Large intestine (tissue), 3 donors: ENCODE data around the gene APOL4. TPM values are rescaled to one million over a fixed set of nuclear protein-coding genes. Genes with fewer than 3 reads are reported as not detected.
"Not testable (repeated sequence)": the region's sequence is repeated elsewhere in the genome, so short reads cannot be mapped to it uniquely, and the experiment has no call there.

ENCODE experiments used
- DNase-seq, 2 donors: peaks; one replicate each; pipeline versions ENCODE4 v3.0.0 to v3.0.0-alpha.2; 2013
- H3K27ac ChIP-seq: one replicate; pipeline ENCODE4 v1.5.1; 2013; ENCODE audit warnings: low read length
- H3K27me3 ChIP-seq: 2 replicates; pipeline ENCODE4 v1.6.1; 2013; ENCODE audit warnings: low read length; ENCODE audit not compliant: control insufficient read depth, insufficient read depth
- H3K36me3 ChIP-seq: 2 replicates; pipeline ENCODE4 v1.6.1; 2013; ENCODE audit warnings: low read length; ENCODE audit not compliant: control insufficient read depth, insufficient read depth
- H3K4me1 ChIP-seq: one replicate; pipeline ENCODE4 v1.6.1; 2013; ENCODE audit warnings: low read length; ENCODE audit not compliant: control insufficient read depth, insufficient read depth
- H3K4me3 ChIP-seq: one replicate; pipeline ENCODE4 v1.5.1; 2013; ENCODE audit warnings: low read length
- H3K9me3 ChIP-seq: one replicate; pipeline ENCODE4 v1.6.1; 2013; ENCODE audit warnings: mild to moderate bottlenecking, low read depth, low read length, moderate library complexity; ENCODE audit not compliant: control insufficient read depth
- WGBS: methylation state at CpG from one replicate; pipeline ENCODE4 v1.1.5; 2013; ENCODE audit warnings: low lambda C conversion rate; ENCODE audit not compliant: insufficient coverage; 5-methylcytosine and 5-hydroxymethylcytosine counted together
- polyA plus RNA-seq: library from polyadenylated mRNA; unstranded; fragments of 120-200 nt; gene quantifications from one replicate; pipeline ENCODE4 v1.2.1, GENCODE V29; 2013

APOL4 gene
- polyA plus RNA-seq, 1 donor: 7.8 TPM

- H3K27ac ChIP-seq, H3K4me1 ChIP-seq, H3K27me3 ChIP-seq, DNase-seq, H3K9me3 ChIP-seq, H3K4me3 ChIP-seq: not testable (repeated sequence)
- 93% methylated on average over 2 of the region's 5 CpGs for WGBS
- H3K36me3 ChIP-seq: peaks cover 53% of the 10 kb centered on the region
Observed at GRCh38 chr22:36231051-36231450, 29.4 kb upstream of the APOL4 start.

- not testable (repeated sequence) for H3K27me3 ChIP-seq, H3K9me3 ChIP-seq, H3K4me1 ChIP-seq, DNase-seq, H3K27ac ChIP-seq, H3K4me3 ChIP-seq
- no CpG with 5 or more reads among the region's 3 CpGs for WGBS
- peaks cover 53% of the 10 kb centered on the region for H3K36me3 ChIP-seq
Observed at GRCh38 chr22:36229649-36230048, 28.0 kb upstream of the APOL4 start.

GRCh38 chr22:36228944-36229343, 27.3 kb upstream of the APOL4 start:
- WGBS: no CpG with 5 or more reads among the region's 7 CpGs
- Histone ChIP-seq H3K27me3 (no peaks in the 10 kb centered on the region), H3K9me3 (no peaks in the 10 kb centered on the region), H3K36me3 (peaks cover 50% of the 10 kb centered on the region), H3K27ac (no peak overlapping the region), H3K4me3 (no peak overlapping the region), H3K4me1 (no peaks in the 10 kb centered on the region)
- DNase-seq: no peak

- H3K27me3 ChIP-seq, H3K27ac ChIP-seq, H3K4me3 ChIP-seq, DNase-seq, H3K9me3 ChIP-seq, H3K4me1 ChIP-seq: not testable (repeated sequence)
- no CpG with 5 or more reads among the region's 1 CpG for WGBS
- H3K36me3 ChIP-seq: peaks cover 50% of the 10 kb centered on the region
Observed at GRCh38 chr22:36228369-36228768, 26.8 kb upstream of the APOL4 start.

- WGBS: no CpG with 5 or more reads among the region's 8 CpGs
- Histone ChIP-seq H3K36me3 (peaks cover 44% of the 10 kb centered on the region), H3K4me3 (no peak overlapping the region), H3K9me3 (no peaks in the 10 kb centered on the region), H3K27ac (no peak overlapping the region), H3K4me1 (no peaks in the 10 kb centered on the region), H3K27me3 (no peaks in the 10 kb centered on the region)
- no peak for DNase-seq
Observed at GRCh38 chr22:36227806-36228205, 26.2 kb upstream of the APOL4 start.

GRCh38 chr22:36227396-36227795, 25.8 kb upstream of the APOL4 start:
- WGBS: no CpG with 5 or more reads among the region's 9 CpGs
- Histone ChIP-seq H3K4me1 (no peaks in the 10 kb centered on the region), H3K4me3 (no peak overlapping the region), H3K9me3 (no peaks in the 10 kb centered on the region), H3K27ac (no peak overlapping the region), H3K27me3 (no peaks in the 10 kb centered on the region), H3K36me3 (peaks cover 40% of the 10 kb centered on the region)
- DNase-seq: no peak

- no CpG with 5 or more reads among the region's 5 CpGs for WGBS
- H3K27me3 ChIP-seq: no peaks in the 10 kb centered on the region
- DNase-seq: no peak
- no peaks in the 10 kb centered on the region for H3K9me3 ChIP-seq
- no peak overlapping the region for H3K4me3 ChIP-seq
- no peak overlapping the region for H3K27ac ChIP-seq
- no peaks in the 10 kb centered on the region for H3K4me1 ChIP-seq
- H3K36me3 ChIP-seq: peaks cover 28% of the 10 kb centered on the region
Observed at GRCh38 chr22:36226189-36226588, 24.6 kb upstream of the APOL4 start.

GRCh38 chr22:36225333-36225922, 23.8 kb upstream of the APOL4 start:
- Histone ChIP-seq H3K4me3 (no peak overlapping the region), H3K4me1 (no peaks in the 10 kb centered on the region), H3K27me3 (no peaks in the 10 kb centered on the region), H3K36me3 (peaks cover 22% of the 10 kb centered on the region), H3K9me3 (no peaks in the 10 kb centered on the region), H3K27ac (no peak overlapping the region)
- DNase-seq: no peak
- WGBS: no CpG with 5 or more reads among the region's 9 CpGs

GRCh38 chr22:36224245-36224644, 22.6 kb upstream of the APOL4 start:
- Histone ChIP-seq H3K27ac (no peak overlapping the region), H3K9me3 (no peaks in the 10 kb centered on the region), H3K36me3 (peaks cover 16% of the 10 kb centered on the region), H3K4me1 (no peaks in the 10 kb centered on the region), H3K4me3 (no peak overlapping the region), H3K27me3 (no peaks in the 10 kb centered on the region)
- no peak for DNase-seq
- WGBS: no CpG with 5 or more reads among the region's 4 CpGs

GRCh38 chr22:36223504-36223903, 21.9 kb upstream of the APOL4 start:
- no peak for DNase-seq
- H3K27me3 ChIP-seq: no peaks in the 10 kb centered on the region
- no peaks in the 10 kb centered on the region for H3K9me3 ChIP-seq
- no peaks in the 10 kb centered on the region for H3K4me1 ChIP-seq
- H3K36me3 ChIP-seq: peaks cover 11% of the 10 kb centered on the region
- H3K27ac ChIP-seq: no peak overlapping the region
- WGBS: no CpG with 5 or more reads among the region's 8 CpGs
- H3K4me3 ChIP-seq: no peak overlapping the region

GRCh38 chr22:36222887-36223450, 21.4 kb upstream of the APOL4 start:
- Histone ChIP-seq H3K27me3 (no peaks in the 10 kb centered on the region), H3K9me3 (no peaks in the 10 kb centered on the region), H3K4me1 (no peaks in the 10 kb centered on the region), H3K27ac (no peak overlapping the region), H3K36me3 (peaks cover 8% of the 10 kb centered on the region), H3K4me3 (no peak overlapping the region)
- no CpG with 5 or more reads among the region's 9 CpGs for WGBS
- no peak for DNase-seq
